Measurements from ENCODE around the gene CIB4.

The CIB4 gene

DNA sequence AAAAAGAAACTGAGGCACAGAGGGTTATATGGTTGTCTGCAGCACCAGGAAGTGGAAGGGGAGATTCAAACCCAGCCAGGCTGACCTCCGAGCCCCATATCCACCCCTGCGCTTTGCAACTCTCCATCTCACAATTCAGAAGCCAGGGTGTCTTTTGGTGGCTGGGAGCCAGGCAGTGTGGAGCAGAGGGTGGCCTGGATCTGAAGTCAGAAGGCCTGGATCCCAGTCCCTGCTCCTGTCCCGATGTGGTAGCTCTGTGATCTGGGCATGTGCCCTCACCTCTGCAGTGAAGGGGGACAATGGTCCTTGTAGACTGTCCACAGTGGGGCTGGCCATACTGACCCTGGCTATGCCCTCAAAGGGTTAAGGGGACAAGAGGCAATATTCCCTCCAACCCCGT, 57.0 kb downstream of the CIB4 start:
- in situ Hi-C loops (cut with MboI; ENCODE audit: low sequenced_read_pairs): no loop called here

DNA sequence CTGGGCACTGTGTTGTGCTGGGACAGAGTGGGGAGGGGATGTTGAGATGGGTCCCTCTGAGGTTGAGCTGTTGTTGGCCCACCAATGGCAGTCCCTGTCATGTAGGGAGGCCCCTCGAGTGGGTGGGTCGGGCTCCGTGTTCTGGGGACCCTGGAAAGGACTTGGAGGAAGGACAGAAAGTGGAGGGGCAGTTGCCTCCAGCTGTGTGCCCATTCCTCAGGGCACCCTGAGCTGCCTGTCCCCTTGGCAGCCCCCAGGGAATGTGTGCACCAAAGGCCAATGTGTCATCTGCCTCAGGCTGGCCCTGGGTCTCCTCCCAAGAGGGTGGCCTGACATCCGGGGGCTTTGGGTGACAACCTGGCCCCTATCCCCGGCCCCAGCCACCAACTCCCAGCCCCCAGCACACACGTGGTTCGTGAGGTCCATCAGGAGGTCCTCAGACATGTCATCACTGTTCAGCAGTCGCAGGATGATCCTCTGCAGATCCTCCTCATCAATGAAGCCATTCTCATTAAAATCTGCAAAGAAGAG, 57.7 kb downstream of the CIB4 start:
- in situ Hi-C loops (cut with MboI; ENCODE audit: low sequenced_read_pairs): no loop called here

DNA sequence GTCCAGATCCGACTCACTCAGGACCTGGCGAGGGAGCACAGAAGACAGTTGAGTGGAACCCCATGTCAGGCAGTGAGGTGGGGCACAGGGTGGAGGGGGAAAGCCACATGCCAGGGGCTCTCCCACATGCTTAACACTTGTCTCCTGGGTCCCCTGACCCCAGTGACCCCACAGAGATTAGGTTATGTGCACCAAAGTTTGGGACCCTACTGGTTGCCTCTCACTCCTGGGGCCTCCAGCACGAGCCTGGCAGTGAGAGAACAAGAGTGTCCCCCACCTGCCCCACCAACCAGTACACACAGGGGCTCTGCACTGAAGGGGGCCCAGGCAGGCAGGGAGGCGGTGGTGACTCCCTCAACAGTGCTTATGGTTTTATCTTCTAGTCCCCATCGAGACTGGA, 58.3 kb downstream of the CIB4 start:
- in situ Hi-C loops (cut with MboI; ENCODE audit: low sequenced_read_pairs): no loop called here

DNA sequence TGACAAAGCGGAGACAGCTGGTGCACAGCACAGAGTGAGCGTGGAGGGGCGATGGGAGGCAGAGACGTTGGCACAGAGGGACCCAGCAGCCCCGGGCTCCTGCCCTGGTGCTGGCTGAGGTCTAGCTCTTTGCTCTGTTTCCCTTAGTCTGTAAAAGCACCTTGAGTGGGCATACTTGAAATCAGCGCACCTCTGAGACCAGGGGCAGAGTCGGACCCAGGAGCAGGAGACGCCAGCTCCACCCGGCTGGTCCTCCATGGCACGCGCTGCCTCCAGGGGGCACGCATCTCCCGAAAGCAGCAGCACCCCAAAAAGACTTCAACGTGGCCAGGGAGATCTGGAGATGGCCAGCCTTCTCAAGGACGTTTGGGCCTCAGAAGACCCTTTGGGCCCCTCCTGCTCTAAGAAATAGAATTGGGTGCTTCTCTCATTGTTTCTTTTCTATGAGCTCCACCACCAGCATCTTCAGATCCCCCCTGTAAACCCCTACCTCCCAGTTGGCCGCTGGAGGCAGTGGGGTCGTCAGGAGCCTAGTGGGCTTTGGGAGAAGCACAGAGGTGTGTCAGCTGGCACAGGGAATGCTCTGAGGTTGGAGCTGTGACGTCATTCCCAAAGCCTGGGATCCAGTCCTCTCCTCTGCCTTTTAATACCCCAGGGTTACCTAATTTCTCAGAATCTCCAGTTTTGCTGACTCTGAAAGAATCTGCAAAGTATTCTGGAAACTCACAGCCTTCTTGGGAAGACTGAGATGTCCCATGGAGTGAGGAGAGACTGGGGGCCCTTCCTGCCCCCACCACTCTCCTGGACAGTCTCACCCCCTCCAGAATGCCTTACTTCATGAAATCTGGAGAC, 58.9 kb downstream of the CIB4 start:
- in situ Hi-C loops (cut with MboI; ENCODE audit: low sequenced_read_pairs): no loop called here

DNA sequence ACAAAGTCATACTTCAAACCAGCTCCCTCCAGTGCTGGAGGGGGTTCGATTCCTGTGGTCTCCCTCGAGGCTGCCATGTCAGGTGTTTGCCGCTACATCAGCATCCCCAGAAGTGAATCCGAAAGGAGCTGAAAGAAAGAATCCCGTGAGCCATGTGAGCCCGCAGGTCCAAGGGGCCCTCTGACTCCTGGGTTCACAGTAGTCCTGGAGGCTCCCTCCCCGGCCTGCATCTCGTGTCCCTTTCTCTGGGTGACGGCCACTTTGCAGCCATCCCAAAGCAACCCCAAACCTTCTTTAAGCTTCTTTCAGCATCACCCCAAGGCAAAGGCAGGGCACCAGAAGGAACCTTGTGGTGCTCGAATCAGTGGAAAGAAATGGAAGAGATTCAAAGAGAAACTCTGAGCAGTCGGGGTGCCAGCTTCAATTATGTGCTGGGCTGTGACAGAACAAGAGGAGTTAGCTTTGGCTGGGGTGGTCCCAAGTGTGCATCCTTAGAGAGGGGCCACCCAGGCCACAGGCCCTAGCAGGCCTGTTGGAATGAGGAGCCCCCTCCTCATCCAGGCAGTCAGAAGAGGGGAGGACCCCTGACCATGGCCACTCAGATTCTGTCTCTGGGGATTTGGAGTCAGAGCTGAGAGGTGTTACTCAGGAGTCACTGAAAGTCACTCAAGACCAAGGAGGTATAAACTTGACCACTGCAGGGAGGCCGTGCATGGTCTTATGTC, 59.7 kb downstream of the CIB4 start:
- in situ Hi-C loops (cut with MboI; ENCODE audit: low sequenced_read_pairs): no loop called here

DNA sequence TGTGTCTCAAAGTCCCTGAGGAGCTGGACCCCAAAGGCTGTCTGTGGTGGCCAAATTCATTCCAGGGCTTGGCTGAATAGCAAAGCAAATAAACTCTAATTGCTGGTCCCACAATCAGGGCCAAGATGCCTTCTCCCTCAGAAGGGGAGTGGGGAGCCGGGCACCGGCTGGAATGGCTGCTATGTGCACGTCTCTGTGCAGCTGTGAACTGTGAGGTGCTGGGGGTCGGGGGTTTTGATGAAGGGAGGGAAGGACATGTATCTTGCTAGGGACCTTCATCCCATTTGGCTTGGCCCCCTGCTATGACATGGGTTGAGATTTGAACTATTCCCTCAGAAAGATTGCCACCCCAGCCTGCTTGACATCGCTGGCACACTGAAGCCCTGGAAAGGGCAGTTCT, 60.4 kb downstream of the CIB4 start:
- in situ Hi-C loops (cut with MboI; ENCODE audit: low sequenced_read_pairs): no loop called here

DNA sequence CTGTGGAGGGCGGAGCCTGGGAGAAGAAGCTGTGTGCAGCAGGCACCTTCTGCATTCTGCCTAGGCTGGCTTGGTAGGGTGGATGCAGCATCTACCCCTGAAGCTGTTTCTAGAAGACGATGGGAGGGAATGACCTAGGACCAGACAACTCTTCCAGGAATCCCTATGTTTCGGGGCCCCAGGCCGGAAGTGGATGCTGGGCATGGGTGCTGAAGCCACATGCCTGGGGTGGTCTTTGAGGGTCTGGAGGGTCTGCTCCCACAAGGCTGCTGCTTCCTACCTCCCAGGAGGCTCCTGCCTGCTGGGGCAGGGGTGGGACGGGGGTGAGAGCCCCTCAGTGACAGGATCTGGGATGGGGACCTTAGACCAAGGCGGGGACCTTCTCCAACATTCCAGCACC, 61.0 kb downstream of the CIB4 start:
- in situ Hi-C loops (cut with MboI; ENCODE audit: low sequenced_read_pairs): no loop called here

DNA sequence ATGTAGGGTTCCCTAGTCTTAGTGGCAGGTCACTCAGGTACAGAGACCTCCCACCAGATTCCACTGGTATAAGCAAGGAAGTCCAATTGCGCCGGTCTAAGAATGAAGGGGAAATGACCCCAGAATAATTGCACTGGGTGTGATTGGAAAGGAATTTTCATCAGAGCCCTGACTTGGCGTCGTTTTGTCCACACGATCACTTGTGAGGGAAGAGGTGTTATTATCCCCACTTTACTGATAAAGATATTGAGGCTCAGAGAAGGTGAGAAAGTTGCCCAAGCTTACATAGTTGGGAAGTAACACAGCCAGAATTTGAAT, 61.5 kb downstream of the CIB4 start:
- in situ Hi-C loops (cut with MboI; ENCODE audit: low sequenced_read_pairs): no loop called here

DNA sequence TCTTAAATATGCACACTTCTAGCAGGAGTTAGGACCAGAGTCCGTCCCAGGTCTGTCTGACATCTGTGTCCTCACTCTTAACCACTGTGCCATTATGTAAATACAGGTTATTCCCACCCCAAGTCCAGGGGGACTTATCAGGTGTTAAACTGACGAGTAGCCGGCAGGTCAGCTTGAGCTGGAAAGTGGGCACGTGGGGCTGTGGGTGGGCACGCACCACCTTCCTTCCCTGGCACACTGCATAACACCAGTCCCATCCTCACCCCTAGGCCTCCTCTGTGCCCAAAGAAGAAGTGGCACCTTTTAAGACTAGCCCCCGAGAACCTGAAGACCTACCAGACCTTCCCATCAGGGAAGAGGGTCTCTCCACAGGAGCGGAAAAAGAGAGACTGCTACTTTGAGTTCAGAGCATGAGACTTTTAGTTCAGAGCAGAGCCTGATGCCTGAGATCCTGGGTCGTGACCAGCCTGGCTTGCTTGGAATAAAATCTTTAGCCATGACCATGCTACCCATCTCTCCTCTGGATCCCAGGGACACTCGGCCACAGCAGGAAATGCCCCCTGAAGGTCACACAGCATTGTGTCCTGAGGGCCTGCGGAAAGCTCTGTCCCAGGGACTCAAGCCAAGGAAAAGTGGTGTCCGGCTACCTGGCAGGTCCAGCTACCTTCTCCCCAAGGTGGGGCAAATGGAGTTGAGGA, 62.0 kb downstream of the CIB4 start:
- in situ Hi-C loops (cut with MboI; ENCODE audit: low sequenced_read_pairs): no loop called here

DNA sequence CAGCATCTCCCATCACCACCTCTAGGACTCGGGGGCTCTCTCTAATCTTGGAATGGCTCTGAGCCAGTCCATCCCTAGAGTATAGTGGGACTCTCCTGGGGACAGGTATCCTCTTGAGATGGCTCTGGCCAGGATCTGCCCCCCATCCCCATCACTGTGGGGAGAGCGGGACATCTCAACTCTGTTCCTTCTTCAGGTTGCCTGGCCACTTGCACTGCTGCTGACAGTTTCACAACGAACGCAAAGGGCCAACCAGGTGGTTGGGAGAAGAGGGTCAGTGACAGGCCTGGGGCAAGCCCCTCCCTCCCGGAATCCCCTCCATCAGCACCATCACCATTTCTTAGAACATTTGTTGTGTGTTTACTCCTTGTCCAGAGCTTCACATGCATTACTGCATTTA, 62.6 kb downstream of the CIB4 start:
- in situ Hi-C loops (cut with MboI; ENCODE audit: low sequenced_read_pairs): no loop called here

DNA sequence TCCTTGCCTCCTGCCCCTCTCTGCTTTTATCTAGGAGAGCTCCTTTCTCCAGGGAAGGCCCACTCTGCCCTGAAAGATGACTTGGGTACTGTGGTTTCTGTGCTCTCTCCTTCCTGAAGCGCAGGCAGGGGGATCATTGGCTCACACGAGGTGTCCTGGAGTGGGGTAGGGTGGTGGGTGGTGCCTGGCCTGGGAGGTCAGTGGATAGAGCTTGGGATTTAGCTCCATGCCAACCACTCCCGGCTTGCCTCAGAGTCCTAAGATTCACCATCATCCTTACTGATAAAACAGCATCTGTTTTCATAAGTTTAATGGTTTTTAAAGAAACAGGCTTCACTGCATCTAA, 63.1 kb downstream of the CIB4 start:
- in situ Hi-C loops (cut with MboI; ENCODE audit: low sequenced_read_pairs): no loop called here

DNA sequence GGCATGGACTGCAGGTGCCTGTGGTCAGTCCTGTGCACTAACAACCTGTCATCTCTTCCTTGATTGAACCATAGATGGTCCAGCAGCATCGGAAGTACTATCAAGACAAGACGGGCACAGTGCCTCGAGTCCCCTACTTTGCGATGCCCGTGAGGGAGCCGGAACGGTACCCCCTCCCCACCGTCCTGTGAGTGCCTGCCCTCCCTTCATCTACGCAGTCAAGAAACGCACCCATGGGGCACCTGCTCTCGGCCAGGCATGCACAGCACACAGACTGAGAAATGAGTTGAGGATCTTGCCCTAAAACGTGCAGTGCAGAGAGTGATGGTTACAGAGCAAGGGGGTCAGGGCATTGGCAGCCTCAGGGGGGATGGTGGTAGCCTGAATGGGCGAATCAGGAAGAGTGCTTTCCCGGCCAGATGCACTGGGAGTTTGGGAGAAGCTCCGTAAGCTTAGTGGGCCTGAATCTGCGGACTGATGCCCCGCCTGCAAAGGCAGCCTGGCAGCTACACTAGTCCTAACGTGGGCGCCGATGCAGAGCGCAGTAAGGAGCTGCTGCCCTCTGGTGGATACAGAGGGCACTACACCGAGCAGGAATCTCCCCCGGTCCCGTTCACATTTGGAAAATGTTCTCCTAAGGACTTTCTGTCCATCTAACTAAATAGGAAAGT, 63.6 kb downstream of the CIB4 start:
- in situ Hi-C loops (cut with MboI; ENCODE audit: low sequenced_read_pairs): no loop called here

DNA sequence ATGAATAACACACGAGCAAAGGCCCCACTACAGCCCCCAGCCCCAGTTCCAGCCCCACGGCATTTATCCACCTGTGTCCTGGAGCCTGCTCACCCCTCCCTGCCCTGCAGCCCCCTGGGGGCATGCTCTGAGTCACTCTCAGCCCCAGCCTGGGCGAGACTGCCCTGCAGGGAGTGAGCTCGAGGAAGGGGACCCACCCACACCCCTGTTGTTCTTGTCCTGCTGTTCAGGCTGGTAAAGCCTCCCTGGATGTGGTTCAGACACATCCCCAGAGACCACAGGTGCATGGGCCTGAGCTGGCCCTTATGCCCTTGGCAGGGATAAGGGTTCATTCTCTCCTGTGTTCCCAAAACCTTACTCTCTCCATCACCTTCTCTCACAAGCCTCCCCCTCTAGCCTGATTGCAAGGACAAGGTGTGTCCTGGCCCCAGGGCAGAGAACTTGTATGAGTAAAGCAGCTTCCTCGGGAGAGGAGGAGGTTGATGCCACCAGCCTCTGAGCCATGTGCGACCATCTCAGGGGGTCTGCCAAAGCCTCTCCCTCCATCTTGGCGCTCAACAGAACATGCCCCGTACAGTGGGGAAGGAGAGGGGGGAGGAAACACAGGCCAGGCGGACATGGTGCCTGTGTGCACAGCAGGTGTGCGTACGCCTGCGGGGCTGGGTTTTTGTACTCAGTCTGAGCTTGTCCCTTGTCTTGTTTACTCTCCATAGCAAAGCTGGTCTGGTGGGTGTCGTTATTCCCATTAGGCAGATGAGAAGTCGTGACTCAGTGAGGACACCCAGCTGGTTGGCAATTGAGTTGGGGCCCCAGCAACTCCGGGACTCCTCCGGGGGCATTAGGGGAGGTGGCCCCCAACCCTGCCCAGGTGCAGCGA, 64.4 kb downstream of the CIB4 start:
- in situ Hi-C loops (cut with MboI; ENCODE audit: low sequenced_read_pairs): no loop called here

DNA sequence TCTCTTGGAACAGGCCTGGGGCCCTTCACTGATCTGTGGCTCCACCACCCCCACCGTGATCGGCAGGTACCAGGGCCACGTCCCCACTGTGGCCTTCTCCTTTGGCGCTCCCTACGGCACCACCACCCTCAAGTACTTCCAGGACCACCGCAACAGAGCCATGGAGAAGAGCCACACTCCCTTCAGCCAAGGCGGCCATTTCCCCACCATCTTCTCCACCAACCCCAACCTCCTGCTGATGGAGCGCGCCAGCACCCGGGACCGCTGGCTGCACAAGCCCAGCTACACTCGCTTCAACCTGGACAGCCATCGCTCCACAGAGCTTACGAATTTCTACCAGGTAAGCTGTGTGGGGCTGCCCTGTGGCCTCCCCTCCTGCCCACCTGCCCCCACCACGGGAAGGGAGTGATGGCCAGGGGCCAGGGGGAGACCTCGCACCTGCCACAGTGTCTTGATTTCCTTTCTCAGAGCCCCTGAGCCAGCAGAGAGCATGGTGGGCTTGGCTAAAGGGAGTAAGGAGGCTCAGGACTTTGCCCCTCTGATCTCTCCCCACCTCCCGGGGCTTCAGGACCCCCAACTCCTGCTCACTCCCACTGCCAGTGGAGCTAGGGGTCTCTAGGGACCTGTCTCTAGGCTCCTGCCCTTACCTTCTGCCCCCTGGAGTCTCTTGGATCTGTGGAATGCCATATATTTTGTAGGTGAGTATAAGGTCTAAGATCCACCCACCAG, 65.2 kb downstream of the CIB4 start:
- in situ Hi-C loops (cut with MboI; ENCODE audit: low sequenced_read_pairs): no loop called here

DNA sequence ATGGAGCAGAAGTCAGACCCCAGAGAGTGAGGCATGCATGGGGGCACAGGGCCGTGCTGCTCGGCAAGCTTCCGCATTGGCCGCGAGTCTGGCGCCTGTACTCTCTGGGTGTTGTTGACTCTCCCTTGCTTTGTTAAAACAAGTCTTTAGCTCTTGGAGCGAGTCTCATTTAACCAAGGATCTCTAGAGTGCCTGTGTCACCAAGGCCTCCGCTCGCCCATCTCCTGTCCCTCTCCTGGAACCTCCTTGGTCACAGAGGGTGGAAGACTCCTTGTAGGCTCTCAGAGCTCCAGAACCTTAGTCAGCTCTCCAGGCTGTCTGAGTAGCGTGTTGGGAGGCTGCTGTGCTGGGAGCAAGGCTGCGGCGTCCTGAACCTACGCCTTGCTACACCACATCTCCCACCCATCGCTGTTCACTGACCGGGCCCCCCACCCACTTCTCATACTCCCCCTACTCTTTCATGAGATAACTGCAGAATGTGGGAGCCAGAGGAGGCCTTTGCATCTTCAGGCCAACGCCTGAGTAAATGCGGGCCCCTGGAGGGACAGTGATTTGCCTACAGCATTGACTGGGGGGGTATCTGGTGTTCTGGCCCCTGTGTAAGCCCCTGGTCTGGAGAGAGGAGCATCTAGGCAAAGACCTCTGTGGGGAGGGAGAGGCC, 66.1 kb downstream of the CIB4 start:
- in situ Hi-C loops (cut with MboI; ENCODE audit: low sequenced_read_pairs): no loop called here

DNA sequence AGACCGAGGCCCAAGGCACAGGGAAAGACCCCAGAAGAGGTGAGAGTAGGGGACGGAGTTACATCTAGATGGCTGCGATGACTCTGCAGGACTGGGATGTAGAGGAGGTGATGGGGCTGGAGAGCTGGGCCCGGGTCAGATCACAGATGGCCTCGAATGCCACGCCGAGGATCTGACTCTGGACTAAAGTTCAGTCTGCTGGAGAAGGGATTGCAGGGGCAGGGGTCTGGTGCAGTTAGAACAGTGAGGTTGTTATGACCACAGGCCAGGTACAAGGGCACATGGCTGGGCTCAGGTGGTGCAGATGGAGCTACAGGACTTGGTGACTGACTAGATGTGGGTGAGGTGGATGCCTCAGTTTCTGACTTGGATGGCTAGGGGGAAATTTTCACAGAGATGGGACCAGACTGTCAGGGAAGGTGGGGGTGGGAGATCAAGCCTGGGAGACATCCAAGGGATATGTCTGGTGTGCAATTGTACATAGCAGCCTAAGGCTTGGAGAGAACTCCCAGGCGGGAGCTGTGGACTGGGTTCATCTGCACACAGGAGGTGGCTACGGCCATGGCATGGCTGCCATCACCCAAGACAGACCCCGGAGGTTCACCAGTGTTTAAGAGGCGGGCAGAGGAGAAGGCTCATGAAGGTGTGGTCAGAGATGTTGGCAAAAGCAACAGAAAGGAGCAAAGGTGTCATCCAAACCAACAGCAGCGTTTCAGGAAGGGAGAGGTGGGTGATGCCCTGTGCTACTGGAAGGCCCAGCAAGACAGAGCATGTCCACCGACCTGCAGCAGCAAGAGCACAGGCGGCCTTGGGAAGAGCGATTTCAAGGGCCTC, 66.9 kb downstream of the CIB4 start:
- in situ Hi-C loops (cut with MboI; ENCODE audit: low sequenced_read_pairs): no loop called here

DNA sequence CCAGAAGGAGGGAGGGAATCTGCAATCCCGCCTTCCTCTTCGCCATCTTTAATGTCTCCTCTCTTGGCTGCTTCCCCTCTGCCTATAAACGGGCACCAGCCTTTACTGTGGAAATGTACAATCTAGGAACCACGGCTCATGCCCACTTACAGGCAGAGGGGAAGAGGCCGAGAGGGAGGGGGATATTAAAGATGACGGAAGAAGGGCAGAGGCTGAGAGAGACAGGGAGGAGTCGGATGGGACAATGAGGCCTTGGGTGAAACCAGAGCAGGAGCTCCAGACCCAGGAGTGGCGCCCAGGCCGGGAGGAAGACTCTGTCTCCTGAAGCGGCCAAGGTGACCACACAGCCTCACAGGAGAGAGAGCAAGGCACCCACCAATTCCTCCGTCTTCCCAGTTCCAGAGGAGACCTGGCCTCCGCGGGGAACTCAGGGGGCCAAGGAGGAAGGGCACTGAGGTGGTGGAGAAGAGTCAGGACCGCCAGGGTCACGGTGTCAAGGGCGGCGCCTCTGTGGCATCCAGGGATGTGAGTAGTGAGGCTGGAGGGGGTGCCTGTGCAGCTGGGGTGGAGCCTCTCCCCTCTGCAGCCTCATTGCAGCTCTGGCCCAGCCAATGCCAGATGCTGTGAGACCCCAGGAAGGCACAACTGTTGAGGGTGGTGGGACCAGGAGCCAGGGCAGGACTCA, 67.8 kb downstream of the CIB4 start:
- in situ Hi-C loops (cut with MboI; ENCODE audit: low sequenced_read_pairs): no loop called here

DNA sequence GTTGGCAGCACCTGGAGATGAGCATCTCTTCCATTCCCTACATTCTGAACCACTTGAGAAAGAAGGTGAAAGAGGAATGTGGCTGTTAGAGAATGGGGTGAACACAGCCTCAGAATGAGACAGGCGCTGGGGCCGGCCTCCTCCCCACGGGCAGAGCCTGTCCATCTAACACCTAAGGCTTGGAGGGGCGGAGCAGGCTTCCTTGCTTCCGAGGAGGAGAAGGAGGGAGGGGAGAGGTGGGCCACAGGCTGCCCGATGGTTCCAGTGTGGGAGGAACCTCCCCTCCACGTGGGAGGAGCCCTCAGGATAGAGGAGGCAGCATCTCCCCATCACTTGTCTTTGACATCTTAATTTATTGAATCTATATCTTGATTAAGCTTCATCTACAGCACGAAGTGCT, 68.6 kb downstream of the CIB4 start:
- in situ Hi-C loops (cut with MboI; ENCODE audit: low sequenced_read_pairs): no loop called here
